Panc1 (cell line): Measurements from ENCODE around the gene TLCD2. TPM values are rescaled to one million over a fixed set of nuclear protein-coding genes. Genes with fewer than 3 reads are reported as not detected.

ENCODE experiments used
- ATAC-seq: fragments of 200-7000 bp; cut with Tn5 transposase; 2 replicates; pipeline ENCODE4 v1.9.1; 2020; ENCODE audit warnings: mild to moderate bottlenecking, moderate library complexity
- BruUV-seq: library from RNA; stranded (reverse); fragments of 400-500 nt; replicated peaks from 2 replicates; lab custom pipeline; 2021; lab: Mats Ljungman, UMichigan
- CTCF ChIA-PET: fragments of 300-600 bp; sonication (Branson Sonifier 250); formaldehyde crosslinking; loops from one replicate; lab custom pipeline; 2022; ENCODE audit warnings: antibody characterized with exemption; lab: Charles Lee
- POLR2A ChIA-PET: fragments of 300-600 bp; sonication (Branson Sonifier 250); formaldehyde crosslinking; loops from one replicate; lab custom pipeline; 2022; ENCODE audit warnings: antibody characterized with exemption; lab: Charles Lee
- DNase-seq: peaks from one replicate; pipeline ENCODE4 v3.0.0-alpha.2; 2010; ENCODE audit warnings: low read depth, low spot score
- H3K27ac ChIP-seq: 2 replicates; pipeline ENCODE4 v1.5.1; 2011; ENCODE audit warnings: mild to moderate bottlenecking, low read length, inconsistent platforms
- H3K27me3 ChIP-seq: fragments of 200-500 bp; sonication (Bioruptor generic); 2 replicates; pipeline ENCODE4 v1.6.0; 2014; ENCODE audit warnings: low read length, inconsistent platforms; ENCODE audit not compliant: control insufficient read depth, insufficient read depth
- H3K36me3 ChIP-seq: fragments of 200-500 bp; sonication (Bioruptor generic); 2 replicates; pipeline ENCODE4 v1.5.1; 2014; ENCODE audit warnings: inconsistent platforms, mild to moderate bottlenecking, low read length, moderate library complexity; ENCODE audit not compliant: control insufficient read depth, insufficient read depth
- H3K4me1 ChIP-seq: 2 replicates; pipeline ENCODE4 v1.5.1; 2011; ENCODE audit warnings: inconsistent platforms, mild to moderate bottlenecking, low read length, moderate library complexity; ENCODE audit not compliant: control insufficient read depth, insufficient read depth
- H3K4me3 ChIP-seq, 2 experiments: 2 replicates each; pipeline ENCODE4 v1.5.1; 2011 to 2012; ENCODE audit warnings: low read depth in 2 of 2, low read length in 2 of 2, mild to moderate bottlenecking in 2 of 2, inconsistent platforms in 1 of 2, moderate library complexity in 1 of 2
- H3K9me3 ChIP-seq: fragments of 200-500 bp; sonication (Bioruptor generic); 2 replicates; pipeline ENCODE4 v1.5.1; 2014; ENCODE audit warnings: low read depth, mild to moderate bottlenecking, inconsistent platforms, low read length, moderate library complexity; ENCODE audit not compliant: control insufficient read depth, insufficient read depth
- POLR2AphosphoS5 ChIP-seq: IDR thresholded peaks from 2 replicates; pipeline ENCODE4 v1.6.1; 2012; ENCODE audit warnings: mild to moderate bottlenecking, low read depth, low read length, moderate library complexity
- SIN3A ChIP-seq: IDR thresholded peaks from 2 replicates; pipeline ENCODE4 v1.6.1; 2012; ENCODE audit warnings: low read depth, mild to moderate bottlenecking, low read length, moderate library complexity, borderline replicate concordance; ENCODE audit not compliant: insufficient read depth
- TCF7L2 ChIP-seq: IDR thresholded peaks from 2 replicates; pipeline ENCODE4 v1.6.1; 2011; ENCODE audit warnings: mild to moderate bottlenecking, low read depth, low read length, inconsistent platforms
- in situ Hi-C: cut with HindIII; loops from 2 replicates; pipeline ENCODE4 v1.10.0; 2016; ENCODE audit warnings: low sequenced_read_pairs, low pct_unique_long_range_greater_than_20kb
- intact Hi-C: fragments of 100-400 bp; cut with micrococcal nuclease; formaldehyde crosslinking; loops from one replicate; pipeline ENCODE4 v1.10.0; 2022; ENCODE audit not compliant: unreplicated experiment
- total RNA-seq: library from RNA; stranded (reverse); gene quantifications from one replicate; pipeline ENCODE4 v1.2.1, GENCODE V29; 2021; ENCODE audit not compliant: unreplicated experiment
- TF ChIP-seq, protein P1 (sequence below): fragments of 450-650 bp; IDR thresholded peaks from 2 replicates; pipeline ENCODE4 v1.5.1; 2017; ENCODE audit warnings: mild to moderate bottlenecking
- TF ChIP-seq, protein P2 (sequence below), 2 experiments: IDR thresholded peaks; 2 replicates each; pipeline ENCODE4 v1.6.1; 2011 to 2012; ENCODE audit warnings: low read depth in 2 of 2, control low read depth in 1 of 2, low read length in 1 of 2, mild to moderate bottlenecking in 1 of 2, moderate library complexity in 1 of 2; ENCODE audit not compliant: insufficient read depth in 1 of 2

Gene TLCD2
- total RNA-seq, 1 experiment from 2014 or later, result 7.0 TPM

DNA sequence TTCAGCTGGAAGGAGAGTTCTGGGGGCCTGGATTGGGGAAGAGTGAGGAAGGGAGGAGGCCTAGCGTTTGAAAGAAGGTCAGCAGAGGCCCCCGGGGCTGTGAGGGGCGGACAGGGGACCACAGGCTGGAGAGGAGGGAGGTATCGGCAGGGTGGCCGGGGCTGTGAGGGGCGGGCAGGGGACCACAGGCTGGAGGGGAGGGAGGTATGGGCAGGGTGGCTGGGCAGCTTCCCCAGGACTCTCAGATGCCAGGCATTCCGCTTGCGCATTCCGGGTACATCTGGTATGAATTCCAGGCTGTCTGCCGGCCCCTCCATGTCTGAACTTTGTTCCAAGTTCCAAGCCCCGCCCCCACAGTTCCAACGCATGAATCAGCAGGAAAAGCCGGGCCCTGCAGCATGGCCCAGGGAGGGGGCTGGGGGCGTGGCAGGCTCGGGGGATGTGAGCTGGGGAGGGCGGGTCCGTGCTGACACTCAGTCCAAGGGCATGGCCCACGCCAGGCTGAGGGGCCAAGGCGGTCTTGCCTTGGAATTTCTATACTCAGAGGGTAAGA is 4.3 kb upstream of the TLCD2 start:
- no peak for TF ChIP-seq TCF7L2
- TF ChIP-seq, protein P1, sequence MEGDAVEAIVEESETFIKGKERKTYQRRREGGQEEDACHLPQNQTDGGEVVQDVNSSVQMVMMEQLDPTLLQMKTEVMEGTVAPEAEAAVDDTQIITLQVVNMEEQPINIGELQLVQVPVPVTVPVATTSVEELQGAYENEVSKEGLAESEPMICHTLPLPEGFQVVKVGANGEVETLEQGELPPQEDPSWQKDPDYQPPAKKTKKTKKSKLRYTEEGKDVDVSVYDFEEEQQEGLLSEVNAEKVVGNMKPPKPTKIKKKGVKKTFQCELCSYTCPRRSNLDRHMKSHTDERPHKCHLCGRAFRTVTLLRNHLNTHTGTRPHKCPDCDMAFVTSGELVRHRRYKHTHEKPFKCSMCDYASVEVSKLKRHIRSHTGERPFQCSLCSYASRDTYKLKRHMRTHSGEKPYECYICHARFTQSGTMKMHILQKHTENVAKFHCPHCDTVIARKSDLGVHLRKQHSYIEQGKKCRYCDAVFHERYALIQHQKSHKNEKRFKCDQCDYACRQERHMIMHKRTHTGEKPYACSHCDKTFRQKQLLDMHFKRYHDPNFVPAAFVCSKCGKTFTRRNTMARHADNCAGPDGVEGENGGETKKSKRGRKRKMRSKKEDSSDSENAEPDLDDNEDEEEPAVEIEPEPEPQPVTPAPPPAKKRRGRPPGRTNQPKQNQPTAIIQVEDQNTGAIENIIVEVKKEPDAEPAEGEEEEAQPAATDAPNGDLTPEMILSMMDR, result no peak
- no peak for TF ChIP-seq POLR2AphosphoS5
- TF ChIP-seq, protein P2, sequence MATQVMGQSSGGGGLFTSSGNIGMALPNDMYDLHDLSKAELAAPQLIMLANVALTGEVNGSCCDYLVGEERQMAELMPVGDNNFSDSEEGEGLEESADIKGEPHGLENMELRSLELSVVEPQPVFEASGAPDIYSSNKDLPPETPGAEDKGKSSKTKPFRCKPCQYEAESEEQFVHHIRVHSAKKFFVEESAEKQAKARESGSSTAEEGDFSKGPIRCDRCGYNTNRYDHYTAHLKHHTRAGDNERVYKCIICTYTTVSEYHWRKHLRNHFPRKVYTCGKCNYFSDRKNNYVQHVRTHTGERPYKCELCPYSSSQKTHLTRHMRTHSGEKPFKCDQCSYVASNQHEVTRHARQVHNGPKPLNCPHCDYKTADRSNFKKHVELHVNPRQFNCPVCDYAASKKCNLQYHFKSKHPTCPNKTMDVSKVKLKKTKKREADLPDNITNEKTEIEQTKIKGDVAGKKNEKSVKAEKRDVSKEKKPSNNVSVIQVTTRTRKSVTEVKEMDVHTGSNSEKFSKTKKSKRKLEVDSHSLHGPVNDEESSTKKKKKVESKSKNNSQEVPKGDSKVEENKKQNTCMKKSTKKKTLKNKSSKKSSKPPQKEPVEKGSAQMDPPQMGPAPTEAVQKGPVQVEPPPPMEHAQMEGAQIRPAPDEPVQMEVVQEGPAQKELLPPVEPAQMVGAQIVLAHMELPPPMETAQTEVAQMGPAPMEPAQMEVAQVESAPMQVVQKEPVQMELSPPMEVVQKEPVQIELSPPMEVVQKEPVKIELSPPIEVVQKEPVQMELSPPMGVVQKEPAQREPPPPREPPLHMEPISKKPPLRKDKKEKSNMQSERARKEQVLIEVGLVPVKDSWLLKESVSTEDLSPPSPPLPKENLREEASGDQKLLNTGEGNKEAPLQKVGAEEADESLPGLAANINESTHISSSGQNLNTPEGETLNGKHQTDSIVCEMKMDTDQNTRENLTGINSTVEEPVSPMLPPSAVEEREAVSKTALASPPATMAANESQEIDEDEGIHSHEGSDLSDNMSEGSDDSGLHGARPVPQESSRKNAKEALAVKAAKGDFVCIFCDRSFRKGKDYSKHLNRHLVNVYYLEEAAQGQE (IDR thresholded peaks at IDR 0.05; ENCODE audit: insufficient read depth in 1 of 2, low read depth in 2 of 2, low read length in 1 of 2), result no peak
- TF ChIP-seq SIN3A, result no peak
- Histone ChIP-seq H3K36me3 (peaks cover 4% of the 10 kb centered on the region; the same call in 1 of the 2 replicates), H3K4me3 (peak overlapping the region; percentile 73 to 78), H3K4me1 (peaks cover 49% of the 10 kb centered on the region), H3K9me3 (no peaks in the 10 kb centered on the region), H3K27ac (peak overlapping the region; percentile 80), H3K27me3 (no peaks in the 10 kb centered on the region)
- no TSS peak for BruUV-seq
- CTCF ChIA-PET, result no interaction called here
- intact Hi-C loops, result no loop called here
- DNase-seq, result no peak
- ATAC-seq, result 0 out of 2 replicates have a peak, but pooled peaks have one; percentile 18
- POLR2A ChIA-PET, result no interaction called here
- in situ Hi-C loops, result no loop called here

DNA sequence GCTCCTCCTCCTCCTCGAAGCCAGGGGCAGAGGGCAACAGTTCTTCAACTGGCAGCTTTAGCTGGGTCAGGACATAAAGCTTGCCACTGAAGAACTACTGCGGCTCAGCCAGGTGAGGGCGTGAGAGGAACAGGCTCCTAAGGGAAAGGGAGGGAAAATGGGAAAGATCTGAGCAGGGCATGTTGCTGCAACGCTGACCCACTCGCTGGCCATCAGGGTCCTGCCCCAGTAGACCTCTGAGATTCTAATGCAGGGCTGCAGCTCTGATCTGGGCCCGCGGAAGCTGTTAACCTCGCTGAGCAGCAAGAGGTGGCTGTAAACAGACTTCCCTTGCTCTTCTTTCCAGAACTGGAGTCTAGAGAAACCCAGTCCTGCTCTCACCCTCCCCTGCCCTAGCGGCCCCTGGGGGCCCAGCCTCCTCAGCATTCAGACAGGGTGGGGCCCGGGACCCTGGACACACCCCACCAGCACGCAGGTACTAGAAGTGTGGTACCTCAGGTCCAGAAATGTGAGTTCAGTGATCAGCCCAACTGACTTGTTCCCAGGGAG is 3.8 kb upstream of the TLCD2 start:
- Histone ChIP-seq H3K4me1 (peaks cover 49% of the 10 kb centered on the region), H3K27me3 (no peaks in the 10 kb centered on the region), H3K9me3 (no peaks in the 10 kb centered on the region), H3K27ac (peak overlapping the region; percentile 66), H3K36me3 (peaks cover 4% of the 10 kb centered on the region; the same call in 1 of the 2 replicates), H3K4me3 (peak overlapping the region; percentile 73 to 78)
- CTCF ChIA-PET, result interaction anchor here (0.6 to 1.2 kb wide), 3 partner anchors 45 to 167 kb away, joined by 3 to 4 read pairs (median 3); no protein-coding TSS in a partner anchor
- POLR2A ChIA-PET, result interaction anchor here (0.6 kb wide), 1 partner anchor 139 kb away, joined by 3 read pairs; no protein-coding TSS in a partner anchor
- in situ Hi-C loops (no loop called here), intact Hi-C loops (no loop called here)
- DNase-seq (no peak), ATAC-seq (no peak)
- BruUV-seq, result no TSS peak
- TF ChIP-seq, protein P1, result peak; percentile 83
- TF ChIP-seq, protein P2 (IDR thresholded peaks at IDR 0.05; ENCODE audit: insufficient read depth in 1 of 2, low read depth in 2 of 2, low read length in 1 of 2), result no peak
